PC-3 (cell line): ENCODE results near the gene LRFN4.

ENCODE experiments used
- EZH2phosphoT487 ChIP-seq: fragments of 300-600 bp; sonication (generic); IDR thresholded peaks from 2 replicates; pipeline ENCODE4 v1.6.1; 2018; ENCODE audit warnings: mild to moderate bottlenecking, antibody characterized with exemption, low read length, borderline replicate concordance
- TF ChIP-seq, protein P1 (sequence below): fragments of 300-600 bp; sonication (generic); conservative IDR thresholded peaks from 2 replicates; pipeline ENCODE4 v1.5.1; 2017; ENCODE audit warnings: antibody characterized with exemption, low read depth, mild to moderate bottlenecking, low read length

DNA sequence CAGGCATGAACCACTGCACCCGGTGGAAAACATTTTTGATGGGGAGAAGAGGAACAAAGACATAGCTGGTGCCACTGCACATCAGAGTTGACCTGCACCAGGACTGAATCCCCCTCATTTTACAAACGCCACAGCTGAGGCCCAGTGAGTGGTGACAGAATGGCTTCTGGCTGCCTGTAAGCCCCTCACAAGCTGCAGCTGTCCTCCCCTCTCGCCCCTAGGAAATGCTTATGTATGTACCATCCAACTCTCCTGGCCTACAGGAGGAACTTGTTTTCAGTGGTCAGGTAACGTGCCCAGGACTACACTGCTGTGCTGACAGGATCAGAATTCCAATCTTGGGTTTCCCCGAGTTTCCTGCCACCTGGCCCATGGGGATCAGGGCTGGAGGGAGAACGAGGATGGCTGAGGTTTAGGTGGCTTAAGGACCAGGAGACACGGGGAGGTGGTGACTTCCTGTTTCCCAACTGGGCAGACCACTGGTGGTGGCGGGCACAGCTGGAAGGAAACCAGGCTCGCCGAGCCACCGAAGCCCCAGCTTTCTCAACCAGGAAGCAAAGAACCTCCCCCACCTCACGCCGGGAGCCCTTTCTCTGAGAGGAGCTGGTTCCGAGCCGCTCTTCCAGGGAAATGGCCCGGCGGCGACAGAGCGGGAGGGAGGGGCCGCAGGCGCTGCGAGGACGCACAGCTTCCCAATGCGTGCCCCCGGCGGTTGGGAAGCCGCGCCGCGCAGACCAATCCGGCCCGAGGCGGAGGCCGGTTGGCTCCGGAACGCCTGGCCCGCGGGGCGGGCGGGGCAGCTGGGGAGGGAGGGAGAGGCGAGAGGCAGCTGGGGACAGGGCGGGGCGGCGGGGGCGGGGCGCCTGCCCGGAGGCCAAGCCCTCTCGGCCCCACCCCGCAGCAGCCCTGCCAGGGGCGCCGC, 1.0 kb upstream of the LRFN4 start:
- TF ChIP-seq, protein P1, sequence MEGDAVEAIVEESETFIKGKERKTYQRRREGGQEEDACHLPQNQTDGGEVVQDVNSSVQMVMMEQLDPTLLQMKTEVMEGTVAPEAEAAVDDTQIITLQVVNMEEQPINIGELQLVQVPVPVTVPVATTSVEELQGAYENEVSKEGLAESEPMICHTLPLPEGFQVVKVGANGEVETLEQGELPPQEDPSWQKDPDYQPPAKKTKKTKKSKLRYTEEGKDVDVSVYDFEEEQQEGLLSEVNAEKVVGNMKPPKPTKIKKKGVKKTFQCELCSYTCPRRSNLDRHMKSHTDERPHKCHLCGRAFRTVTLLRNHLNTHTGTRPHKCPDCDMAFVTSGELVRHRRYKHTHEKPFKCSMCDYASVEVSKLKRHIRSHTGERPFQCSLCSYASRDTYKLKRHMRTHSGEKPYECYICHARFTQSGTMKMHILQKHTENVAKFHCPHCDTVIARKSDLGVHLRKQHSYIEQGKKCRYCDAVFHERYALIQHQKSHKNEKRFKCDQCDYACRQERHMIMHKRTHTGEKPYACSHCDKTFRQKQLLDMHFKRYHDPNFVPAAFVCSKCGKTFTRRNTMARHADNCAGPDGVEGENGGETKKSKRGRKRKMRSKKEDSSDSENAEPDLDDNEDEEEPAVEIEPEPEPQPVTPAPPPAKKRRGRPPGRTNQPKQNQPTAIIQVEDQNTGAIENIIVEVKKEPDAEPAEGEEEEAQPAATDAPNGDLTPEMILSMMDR, result no peak
- no peak for TF ChIP-seq EZH2phosphoT487
